Natural killer cell (primary cell): ENCODE results near the gene VSNL1. TPM values are rescaled to one million over a fixed set of nuclear protein-coding genes. Genes with fewer than 3 reads are reported as not detected.

Source experiments
- ATAC-seq, 3 donors: fragments of 150-1000 bp in 2 of 3; fragments of 200-7000 bp in 1 of 3; cut with Tn5 transposase; 1 replicate in 1 of 3; 2 replicates in 2 of 3; pipeline ENCODE4 v1.10.0; 2021; ENCODE audit warnings: mild to moderate bottlenecking in 2 of 3, moderate library complexity in 2 of 3
- DNase-seq, 2 donors: peaks; one replicate each; pipeline versions ENCODE4 v3.0.0 to v3.0.0-alpha.2; 2013 to 2021; ENCODE audit warnings: mixed read lengths in 1 of 2
- H3K27ac ChIP-seq: one replicate; pipeline ENCODE4 v1.5.1; 2013; ENCODE audit warnings: mild to moderate bottlenecking, low read length
- H3K27me3 ChIP-seq: one replicate; pipeline ENCODE4 v1.6.1; 2013; ENCODE audit warnings: low read length; ENCODE audit not compliant: control insufficient read depth, insufficient read depth
- H3K36me3 ChIP-seq: one replicate; pipeline ENCODE4 v1.6.1; 2013; ENCODE audit warnings: low read length; ENCODE audit not compliant: control insufficient read depth, insufficient read depth
- H3K4me1 ChIP-seq: one replicate; pipeline ENCODE4 v1.6.1; 2013; ENCODE audit warnings: low read length; ENCODE audit not compliant: control insufficient read depth, insufficient read depth
- H3K4me3 ChIP-seq: one replicate; pipeline ENCODE4 v1.5.1; 2013; ENCODE audit warnings: low read length
- H3K9me3 ChIP-seq: one replicate; pipeline ENCODE4 v1.6.1; 2013; ENCODE audit warnings: low read length; ENCODE audit not compliant: control insufficient read depth, insufficient read depth
- H3K27ac Mint-ChIP-seq, 2 donors: one replicate each; pipeline ENCODE4 v1.8.0; 2022; ENCODE audit warnings: mild to moderate bottlenecking in 2 of 2, mixed read lengths in 2 of 2, moderate library complexity in 1 of 2
- H3K27me3 Mint-ChIP-seq, 2 donors: one replicate each; pipeline ENCODE4 v1.8.0; 2022; ENCODE audit warnings: low read depth in 2 of 2, mixed read lengths in 2 of 2
- H3K36me3 Mint-ChIP-seq: one replicate; pipeline ENCODE4 v1.8.0; 2022; ENCODE audit warnings: mixed read lengths
- H3K4me1 Mint-ChIP-seq, 2 donors: one replicate each; pipeline ENCODE4 v1.8.0; 2022; ENCODE audit warnings: mixed read lengths in 2 of 2
- H3K4me3 Mint-ChIP-seq: one replicate; pipeline ENCODE4 v1.8.0; 2022; ENCODE audit warnings: mild to moderate bottlenecking, moderate library complexity, mixed read lengths
- H3K9me3 Mint-ChIP-seq, 2 donors: one replicate each; pipeline ENCODE4 v1.8.0; 2022; ENCODE audit warnings: mixed read lengths in 2 of 2
- CTCF ChIP-seq: fragments of 200-600 bp; IDR thresholded peaks from one replicate; pipeline ENCODE4 v1.8.0; 2022; ENCODE audit warnings: antibody characterized with exemption
- WGBS: methylation state at CpG from one replicate; pipeline ENCODE4 v1.1.7; 2013; ENCODE audit warnings: missing lambda C conversion rate; ENCODE audit not compliant: insufficient coverage; 5-methylcytosine and 5-hydroxymethylcytosine counted together
- intact Hi-C: fragments of 100-400 bp; cut with micrococcal nuclease; formaldehyde crosslinking; loops from one replicate; pipeline ENCODE4 v1.14.2; 2022
- total RNA-seq, 4 donors: library from RNA; stranded (reverse); fragments of 120-200 nt in 1 of 4; gene quantifications; one replicate each; pipeline versions ENCODE4 v1.2.3 to v1.2.4, GENCODE V29; 2013 to 2022

VSNL1 gene
- total RNA-seq, 3 donors from 2014 or later (not counting 1 experiment from before 2014, with no cell fraction given), result not detected

DNA sequence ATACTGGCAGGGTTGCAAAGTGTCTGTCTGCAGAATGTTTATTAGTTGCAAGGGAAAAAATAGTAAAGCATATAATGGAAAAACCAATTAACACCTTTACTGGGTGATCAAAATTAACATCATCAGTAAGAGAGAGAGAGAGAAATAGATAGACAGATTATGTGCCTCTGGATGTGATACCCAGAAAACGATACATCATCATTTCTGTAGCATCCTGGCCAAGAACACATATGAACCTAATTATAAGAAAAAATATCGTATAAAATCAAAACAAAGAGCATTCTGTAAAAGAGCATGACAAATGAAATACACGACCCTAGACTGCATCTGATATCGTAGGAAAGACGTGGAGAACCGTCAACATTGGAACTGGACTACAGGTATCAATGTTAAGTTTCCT lies 148.5 kb downstream of the VSNL1 start:
- Histone ChIP-seq H3K9me3 (no peaks in the 10 kb centered on the region), H3K27ac (no peak overlapping the region), H3K4me3 (no peak overlapping the region), H3K36me3 (peaks cover 31% of the 10 kb centered on the region), H3K27me3 (no peaks in the 10 kb centered on the region), H3K4me1 (no peaks in the 10 kb centered on the region)
- intact Hi-C loops, result no loop called here
- H3K36me3 Mint-ChIP-seq, result peaks cover 17% of the 10 kb centered on the region
- no peak for DNase-seq
- no peak for TF ChIP-seq CTCF
- H3K27me3 Mint-ChIP-seq, result no peaks in the 10 kb centered on the region
- WGBS, result 100% methylated on average over 6 of the region's 6 CpGs
- H3K4me3 Mint-ChIP-seq, result no peak overlapping the region
- no peaks in the 10 kb centered on the region for H3K4me1 Mint-ChIP-seq
- no peak overlapping the region for H3K27ac Mint-ChIP-seq
- no peak for ATAC-seq
- H3K9me3 Mint-ChIP-seq, result no peaks in the 10 kb centered on the region

DNA sequence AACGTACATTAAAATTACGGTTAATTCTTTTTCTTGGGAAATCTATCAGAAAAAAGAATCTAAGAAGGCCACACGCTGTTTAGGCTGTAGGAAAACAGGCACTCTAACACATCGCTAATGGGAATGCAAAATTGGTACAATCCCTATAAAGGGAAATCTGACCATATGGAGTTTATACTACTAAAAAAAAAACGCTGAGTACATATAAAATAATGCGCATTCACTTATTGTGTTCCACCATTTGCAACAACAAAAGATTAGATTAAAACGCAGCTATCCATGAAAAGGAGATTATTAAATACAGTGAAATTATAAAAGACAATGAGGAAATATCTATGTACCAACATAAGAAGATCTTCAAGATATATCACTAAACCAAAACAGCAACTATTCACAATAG lies 150.3 kb downstream of the VSNL1 start:
- ATAC-seq (no peak), DNase-seq (no peak)
- Mint-ChIP-seq H3K9me3 (no peaks in the 10 kb centered on the region), H3K4me3 (no peak overlapping the region), H3K27me3 (no peaks in the 10 kb centered on the region), H3K36me3 (peaks cover 17% of the 10 kb centered on the region), H3K27ac (no peak overlapping the region), H3K4me1 (no peaks in the 10 kb centered on the region)
- Histone ChIP-seq H3K9me3 (no peaks in the 10 kb centered on the region), H3K27ac (no peak overlapping the region), H3K27me3 (no peaks in the 10 kb centered on the region), H3K4me3 (no peak overlapping the region), H3K4me1 (no peaks in the 10 kb centered on the region), H3K36me3 (peaks cover 46% of the 10 kb centered on the region)
- TF ChIP-seq CTCF, result no peak
- WGBS, result 100% methylated on average over 4 of the region's 7 CpGs
- intact Hi-C loops, result no loop called here

Other genes with a start within 250 kb of the VSNL1 start
- gene RAD51AP2, start 22.3 kb upstream of the VSNL1 start, total RNA-seq, result not detected
- 10 to 100 TPM; 14.0 to 22.3 (median 20.6) TPM for gene SMC6, start 213.1 kb downstream of the VSNL1 start, total RNA-seq
- 10 to 100 TPM; 11.1 to 19.0 (median 17.3) TPM for gene GEN1, start 213.4 kb downstream of the VSNL1 start, total RNA-seq